Measurements from ENCODE around the gene LGALS12.

Gene LGALS12
- total RNA-seq, result 0 reads per million in 4 donors

- DNase-seq, result no peak
Observed at GRCh38 chr11:63505857-63506528, at the start of gene LGALS12. LGALS12 (plus strand) TSS chr11:63506084; CDS start chr11:63506459, 375 bp downstream.

- DNase-seq, result no peak
Observed at GRCh38 chr11:63459586-63459985, 46.3 kb upstream of the LGALS12 start.

- DNase-seq, result no peak
Observed at GRCh38 chr11:63462137-63462536, 43.7 kb upstream of the LGALS12 start.

GRCh38 chr11:63470311-63470710 is 35.6 kb upstream of the LGALS12 start:
- no peak for DNase-seq

- no peak for DNase-seq
Observed at GRCh38 chr11:63472372-63472771, 33.5 kb upstream of the LGALS12 start.

- DNase-seq, result no peak
Observed at GRCh38 chr11:63476618-63477017, 29.3 kb upstream of the LGALS12 start.

- DNase-seq, result peak in 4 of 5 donors; percentile 23 to 55 (median 38)
Observed at GRCh38 chr11:63478896-63479295, 27.0 kb upstream of the LGALS12 start.

GRCh38 chr11:63480039-63480438 is 25.8 kb upstream of the LGALS12 start:
- DNase-seq, result no peak

- DNase-seq, result no peak
Observed at GRCh38 chr11:63485777-63486176, 20.1 kb upstream of the LGALS12 start.

GRCh38 chr11:63488789-63489188 is 17.1 kb upstream of the LGALS12 start:
- DNase-seq, result no peak

- no peak for DNase-seq
Observed at GRCh38 chr11:63489879-63490278, 16.0 kb upstream of the LGALS12 start.

GRCh38 chr11:63490551-63491239 is 15.2 kb upstream of the LGALS12 start, which contains the start of gene PLAAT5:
PLAAT5 (minus strand) TSS chr11:63491167; CDS start chr11:63491034, 133 bp downstream.
- DNase-seq, result peak in 1 of 5 donors; percentile 6

GRCh38 chr11:63491240-63491587 is 14.7 kb upstream of the LGALS12 start:
- DNase-seq, result no peak

GRCh38 chr11:63491636-63492372 is 14.1 kb upstream of the LGALS12 start:
- no peak for DNase-seq

- no peak for DNase-seq
Observed at GRCh38 chr11:63492441-63492840, 13.4 kb upstream of the LGALS12 start.

- no peak for DNase-seq
Observed at GRCh38 chr11:63493127-63493526, 12.8 kb upstream of the LGALS12 start.

- no peak for DNase-seq
Observed at GRCh38 chr11:63494975-63495374, 10.9 kb upstream of the LGALS12 start.

GRCh38 chr11:63499874-63500273 is 6.0 kb upstream of the LGALS12 start:
- no peak for DNase-seq

GRCh38 chr11:63501236-63501635 is 4.6 kb upstream of the LGALS12 start:
- no peak for DNase-seq

GRCh38 chr11:63502252-63502820 is 3.5 kb upstream of the LGALS12 start:
- DNase-seq, result no peak

- no peak for DNase-seq
Observed at GRCh38 chr11:63503492-63503891, 2.4 kb upstream of the LGALS12 start.

- no peak for DNase-seq
Observed at GRCh38 chr11:63504054-63504453, 1.8 kb upstream of the LGALS12 start.

GRCh38 chr11:63504933-63505586 is 824 bp upstream of the LGALS12 start:
- no peak for DNase-seq
